NB4 (cell line): Measurements from ENCODE around the gene SMARCA4.

Source experiments
- POLR2A ChIP-seq: IDR thresholded peaks from 2 replicates; pipeline ENCODE4 v1.6.1; 2011; ENCODE audit warnings: mild to moderate bottlenecking; ENCODE audit not compliant: insufficient read length; ENCODE audit errors: extremely low read depth
- TF ChIP-seq, protein P1 (sequence below): IDR thresholded peaks from one replicate; pipeline ENCODE4 v1.5.1; 2012; ENCODE audit warnings: low read depth, low read length

- TF ChIP-seq POLR2A: no peak
- TF ChIP-seq, protein P1, sequence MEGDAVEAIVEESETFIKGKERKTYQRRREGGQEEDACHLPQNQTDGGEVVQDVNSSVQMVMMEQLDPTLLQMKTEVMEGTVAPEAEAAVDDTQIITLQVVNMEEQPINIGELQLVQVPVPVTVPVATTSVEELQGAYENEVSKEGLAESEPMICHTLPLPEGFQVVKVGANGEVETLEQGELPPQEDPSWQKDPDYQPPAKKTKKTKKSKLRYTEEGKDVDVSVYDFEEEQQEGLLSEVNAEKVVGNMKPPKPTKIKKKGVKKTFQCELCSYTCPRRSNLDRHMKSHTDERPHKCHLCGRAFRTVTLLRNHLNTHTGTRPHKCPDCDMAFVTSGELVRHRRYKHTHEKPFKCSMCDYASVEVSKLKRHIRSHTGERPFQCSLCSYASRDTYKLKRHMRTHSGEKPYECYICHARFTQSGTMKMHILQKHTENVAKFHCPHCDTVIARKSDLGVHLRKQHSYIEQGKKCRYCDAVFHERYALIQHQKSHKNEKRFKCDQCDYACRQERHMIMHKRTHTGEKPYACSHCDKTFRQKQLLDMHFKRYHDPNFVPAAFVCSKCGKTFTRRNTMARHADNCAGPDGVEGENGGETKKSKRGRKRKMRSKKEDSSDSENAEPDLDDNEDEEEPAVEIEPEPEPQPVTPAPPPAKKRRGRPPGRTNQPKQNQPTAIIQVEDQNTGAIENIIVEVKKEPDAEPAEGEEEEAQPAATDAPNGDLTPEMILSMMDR: no peak
Measured at GRCh38 chr19:10968527-10969135, 7.8 kb downstream of the SMARCA4 start.
